HuH-7.5 (cell line): ENCODE data around the gene SAMD8.
"Not testable (repeated sequence)": the region's sequence is repeated elsewhere in the genome, so short reads cannot be mapped to it uniquely, and the experiment has no call there.

ENCODE experiments used
- DNase-seq: peaks from one replicate; pipeline ENCODE4 v3.0.0; 2011; ENCODE audit warnings: low spot score

SAMD8 gene

GRCh38 chr10:75140246-75140645 is 28.8 kb downstream of the SAMD8 start:
- DNase-seq, result no peak

DNA sequence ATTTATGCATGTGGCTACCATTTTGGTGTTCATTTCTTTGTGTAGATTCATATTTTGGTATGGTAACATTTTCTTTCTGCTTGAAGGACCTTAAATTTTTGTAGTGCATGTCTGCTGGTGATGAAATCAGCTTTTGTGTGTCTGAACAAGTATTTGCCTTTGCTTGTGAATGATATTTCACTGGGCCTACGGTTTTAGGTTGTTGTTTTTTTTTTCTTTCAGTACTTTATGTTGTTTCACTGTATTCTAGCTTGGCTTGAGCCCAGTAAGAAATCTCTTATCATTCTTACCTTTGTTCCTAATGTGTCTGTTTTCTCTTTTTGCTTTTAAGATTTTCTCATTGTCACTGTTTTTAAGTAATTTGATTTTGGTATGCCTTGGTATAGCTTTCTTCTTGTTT is 31.9 kb downstream of the SAMD8 start:
- no peak for DNase-seq

- no peak for DNase-seq
Measured at GRCh38 chr10:75145590-75145989, 34.1 kb downstream of the SAMD8 start.

- no peak for DNase-seq
Measured at GRCh38 chr10:75146780-75147179, 35.3 kb downstream of the SAMD8 start.

- DNase-seq, result no peak
Measured at GRCh38 chr10:75150656-75151055, 39.2 kb downstream of the SAMD8 start.

GRCh38 chr10:75159519-75159918 is 48.1 kb downstream of the SAMD8 start:
- no peak for DNase-seq

DNA sequence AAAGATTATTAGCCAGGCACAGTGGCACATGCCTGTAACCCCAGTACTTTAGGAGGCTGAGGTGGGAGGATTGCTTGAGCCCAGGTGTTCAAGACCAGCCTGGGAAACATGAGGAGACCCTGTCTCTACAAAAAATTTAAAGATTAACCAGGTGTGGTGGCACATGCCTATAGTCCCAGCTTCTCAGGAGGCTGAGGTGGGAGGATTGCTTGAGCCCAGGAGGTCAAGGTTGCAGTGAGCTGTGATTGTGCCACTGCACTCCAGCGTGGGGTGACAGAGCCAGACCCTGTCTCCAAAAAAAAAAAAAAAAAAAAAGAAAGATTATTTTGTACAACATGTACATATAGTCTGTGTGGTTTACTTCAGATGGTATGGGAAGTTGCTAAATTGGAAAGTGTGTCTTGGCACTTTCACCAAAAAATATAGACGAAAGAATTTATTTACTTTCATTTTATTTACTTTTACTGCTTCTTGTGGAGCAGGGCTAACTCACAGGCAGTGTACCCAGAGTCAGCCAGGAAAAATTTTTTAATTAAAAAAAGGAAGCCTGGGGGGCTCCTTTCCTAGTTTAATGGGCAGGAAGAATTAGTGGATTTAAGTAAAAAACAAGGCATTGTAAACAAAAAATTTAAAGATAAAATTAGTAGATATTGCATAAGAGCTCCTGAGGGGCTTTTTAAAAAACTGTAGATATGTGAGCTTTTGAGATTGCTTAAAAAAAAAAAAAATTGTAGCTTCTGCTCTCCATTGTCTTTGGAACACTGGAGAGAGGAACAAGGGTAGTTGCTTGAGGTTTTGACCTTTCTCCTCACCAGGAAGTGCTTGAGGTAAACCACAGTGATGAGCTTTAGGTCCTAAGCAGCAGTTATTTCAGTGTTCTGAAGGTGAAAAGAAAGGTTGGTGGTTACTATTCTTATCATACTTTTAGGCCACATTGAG is 54.5 kb downstream of the SAMD8 start:
- DNase-seq, result no peak

GRCh38 chr10:75166623-75166972 is 55.1 kb downstream of the SAMD8 start:
- DNase-seq, result no peak

DNA sequence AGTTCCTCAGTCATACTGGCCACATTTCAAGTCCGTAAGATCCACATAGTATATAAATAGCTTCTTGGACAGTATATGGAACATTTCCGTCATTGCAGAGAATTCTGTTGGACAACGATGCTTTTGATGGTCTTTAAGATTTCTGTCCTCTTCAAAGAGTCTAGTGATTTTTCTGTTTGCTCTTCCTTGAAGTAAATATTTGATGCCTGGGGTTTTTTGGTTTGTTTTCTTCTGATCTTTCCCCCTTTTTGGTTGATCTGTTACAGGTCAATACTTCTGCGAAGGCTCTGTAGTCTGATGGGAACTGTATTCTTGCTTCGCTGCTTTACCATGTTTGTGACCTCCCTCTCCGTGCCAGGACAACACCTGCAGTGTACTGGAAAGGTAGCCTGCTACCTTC is 56.8 kb downstream of the SAMD8 start:
- no peak for DNase-seq

DNA sequence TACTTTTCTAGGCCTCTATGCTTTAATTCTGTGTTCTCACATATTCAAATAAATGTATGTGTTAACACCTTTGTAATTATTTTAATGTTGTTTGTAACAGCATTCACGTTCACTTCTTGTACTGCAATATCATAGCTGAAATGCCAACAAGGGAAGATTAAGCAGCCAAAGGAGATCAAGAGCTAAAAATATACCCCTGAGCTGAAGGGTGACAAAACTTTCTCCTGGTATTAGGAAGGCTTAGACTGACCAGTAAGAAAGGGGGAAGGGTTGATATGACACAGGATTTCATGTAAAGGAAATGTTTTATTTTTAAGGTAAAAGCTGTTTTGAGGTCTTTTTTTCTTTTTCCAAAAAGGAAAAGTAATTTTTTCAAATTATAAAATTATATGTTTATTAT is 58.8 kb downstream of the SAMD8 start:
- no peak for DNase-seq

- DNase-seq, result no peak
Measured at GRCh38 chr10:75175046-75175445, 63.6 kb downstream of the SAMD8 start.

DNA sequence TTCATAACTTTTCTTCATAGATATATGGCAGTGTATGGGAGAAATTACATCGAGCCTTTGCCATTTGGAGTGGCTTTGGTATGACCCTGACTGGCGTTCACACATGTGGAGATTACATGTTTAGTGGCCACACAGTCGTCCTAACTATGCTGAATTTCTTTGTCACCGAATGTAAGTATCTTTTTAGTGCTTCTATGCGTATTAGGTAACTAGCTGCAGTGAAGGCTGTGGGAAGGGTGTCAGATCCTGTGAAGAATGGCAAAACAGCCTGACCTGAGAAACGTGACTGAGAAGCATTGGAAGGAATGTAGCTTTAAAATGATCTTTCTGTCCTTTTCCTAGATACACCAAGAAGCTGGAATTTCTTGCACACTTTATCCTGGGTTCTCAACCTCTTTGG is 64.6 kb downstream of the SAMD8 start:
- DNase-seq, result no peak

- DNase-seq, result no peak
Measured at GRCh38 chr10:75176736-75177135, 65.3 kb downstream of the SAMD8 start.

DNA sequence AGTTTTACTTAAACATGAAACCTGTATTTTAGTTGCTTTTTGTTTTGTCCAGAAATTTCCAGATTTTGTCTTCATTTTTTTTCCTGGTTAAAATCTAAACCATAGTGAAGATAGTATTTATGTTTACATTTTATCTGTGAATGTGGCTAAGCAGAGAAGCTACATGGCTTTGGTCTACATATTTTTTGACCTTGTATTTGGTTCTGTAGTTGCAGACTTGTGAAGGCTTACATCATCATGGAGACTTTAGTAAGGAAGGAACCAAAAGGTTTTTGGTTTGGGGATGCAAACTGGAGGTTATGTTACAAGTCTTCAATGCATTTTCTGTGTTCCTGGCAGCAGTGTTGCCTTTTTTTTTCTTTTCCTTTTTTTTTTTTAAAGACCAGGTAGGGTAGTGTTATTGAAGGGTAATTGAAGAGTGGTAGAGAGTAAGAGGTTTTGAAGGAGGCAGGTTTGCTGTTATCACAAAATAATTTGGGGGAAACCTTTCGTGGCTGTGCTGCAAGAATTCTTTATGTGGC is 68.3 kb downstream of the SAMD8 start:
- DNase-seq, result no peak

DNA sequence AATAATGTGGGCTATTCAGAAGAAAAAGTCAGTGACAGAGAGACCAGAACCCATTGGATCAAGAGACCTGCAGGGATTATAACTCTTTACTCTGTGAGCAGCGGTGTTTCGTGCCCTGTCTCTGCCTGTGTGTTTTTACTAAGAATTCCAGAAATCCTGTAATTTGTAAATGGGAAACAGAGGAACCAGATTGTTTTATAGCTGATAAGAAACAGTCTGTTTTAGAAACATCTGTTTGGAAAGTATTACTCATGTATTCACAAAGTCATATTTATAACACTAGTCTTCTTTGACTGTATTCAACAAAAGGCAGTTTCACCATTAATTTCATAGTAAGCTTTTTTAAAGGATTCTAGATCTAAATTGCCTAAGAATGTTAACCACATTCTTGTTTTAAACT is 69.1 kb downstream of the SAMD8 start:
- DNase-seq, result no peak

DNA sequence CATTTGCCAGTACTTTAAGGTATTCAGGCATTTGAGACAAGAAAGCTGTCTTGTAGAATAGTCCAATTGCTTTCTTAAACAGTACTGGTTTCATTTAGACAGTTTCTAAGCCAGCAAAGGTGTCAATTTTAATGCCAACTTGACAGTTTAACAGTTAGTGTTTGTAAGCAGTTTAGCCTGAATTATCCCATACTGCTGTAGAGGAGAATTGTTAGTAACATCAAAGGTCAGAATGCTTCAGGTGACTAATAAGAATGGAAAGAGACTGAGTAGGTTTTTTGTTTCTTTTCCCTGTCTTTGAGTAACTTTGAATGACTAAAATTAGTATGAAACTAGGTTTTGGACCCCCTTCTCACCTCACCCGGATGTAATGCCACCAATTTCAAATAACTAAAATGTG is 69.6 kb downstream of the SAMD8 start:
- DNase-seq, result no peak

DNA sequence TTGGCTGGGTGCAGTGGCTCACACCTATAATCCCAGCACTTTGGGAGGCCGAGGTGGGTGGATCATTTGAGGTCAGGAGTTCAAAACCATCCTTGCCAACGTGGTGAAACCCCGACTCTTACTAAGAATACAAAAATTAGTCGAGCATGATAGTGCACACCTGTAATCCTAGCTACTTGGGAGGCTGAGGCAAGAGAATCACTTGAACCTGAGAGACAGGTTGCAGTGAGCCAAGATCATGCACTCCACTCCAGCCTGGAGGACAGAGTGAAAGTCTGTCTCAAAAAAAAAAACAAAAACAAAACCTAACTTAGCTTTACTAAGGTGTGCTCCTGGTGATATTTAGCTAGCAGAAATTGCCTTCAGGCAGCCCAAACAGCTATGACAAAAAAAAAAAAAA is 74.9 kb downstream of the SAMD8 start:
- no peak for DNase-seq

DNA sequence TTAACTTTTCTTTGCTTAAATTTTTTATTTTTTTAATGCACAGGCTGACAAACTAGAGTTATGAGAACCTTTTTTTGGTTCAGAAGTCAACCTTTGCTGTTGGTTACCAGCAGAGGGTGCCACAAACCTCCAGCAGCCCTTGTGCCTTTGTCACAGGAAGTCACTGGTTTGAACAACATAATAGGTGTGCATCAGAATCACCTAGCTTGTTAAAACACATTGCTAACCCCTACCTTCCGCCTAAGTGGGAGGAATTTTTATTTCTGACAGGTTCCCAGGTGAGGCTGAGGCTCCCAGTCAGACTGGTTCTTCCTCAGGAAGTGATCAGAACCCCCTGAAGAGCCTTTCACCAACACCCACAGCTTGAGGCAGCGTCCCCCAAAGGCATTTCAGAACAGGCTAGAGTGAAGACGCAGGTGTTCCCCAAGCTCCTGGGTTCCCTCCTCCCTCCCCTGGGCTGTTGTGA is 76.5 kb downstream of the SAMD8 start:
- no peak for DNase-seq

DNA sequence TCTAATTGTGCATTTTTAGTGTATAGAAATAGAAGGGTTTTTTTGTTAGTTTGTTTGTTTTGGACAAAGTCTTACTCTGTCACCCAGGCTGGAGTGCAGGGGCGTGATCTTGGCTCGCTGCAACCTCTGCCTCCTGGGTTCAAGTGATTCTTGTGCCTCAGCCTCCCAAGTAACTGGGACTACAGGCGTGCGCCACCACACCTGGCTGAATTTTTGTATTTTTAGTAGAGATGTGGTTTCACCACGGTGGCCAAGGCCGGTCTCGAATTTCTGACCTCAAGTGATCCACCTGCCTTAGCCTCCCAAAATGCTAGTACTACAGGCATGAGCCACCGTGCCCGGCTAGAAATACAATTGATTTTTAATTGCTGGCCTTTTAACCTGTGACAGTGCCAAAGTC is 77.1 kb downstream of the SAMD8 start:
- DNase-seq, result not testable (repeated sequence)

- no peak for DNase-seq
Measured at GRCh38 chr10:75189266-75190096, 78.0 kb downstream of the SAMD8 start.

GRCh38 chr10:75191821-75192568 is 80.5 kb downstream of the SAMD8 start:
- DNase-seq, result no peak

- not testable (repeated sequence) for DNase-seq
Measured at GRCh38 chr10:75194625-75195024, 83.2 kb downstream of the SAMD8 start.
